SK-N-SH (cell line): ENCODE measurements around the gene GRAMD1B. TPM values are rescaled to one million over a fixed set of nuclear protein-coding genes. Genes with fewer than 3 reads are reported as not detected.

Experiments used
- CTCF ChIA-PET: fragments of 300-600, 350-600 bp; formaldehyde crosslinking; extraction: SDS; loops from one replicate; lab custom pipeline; 2021; lab: Yijun Ruan, JAX
- POLR2A ChIA-PET: fragments of 350-600 bp; sonication (Branson Sonifier 250); formaldehyde crosslinking; extraction: SDS; loops from one replicate; lab custom pipeline; 2020; ENCODE audit warnings: antibody characterized with exemption, inconsistent platforms; lab: Yijun Ruan, JAX
- DNase-seq: peaks from one replicate; pipeline ENCODE4 v3.0.0; 2012
- H2AFZ ChIP-seq: fragments of 200-600 bp; sonication (generic); 2 replicates; pipeline ENCODE4 v1.8.1; 2016; ENCODE audit warnings: antibody characterized with exemption, mild to moderate bottlenecking, low read depth
- H3F3A ChIP-seq: fragments of 200-600 bp; sonication (generic); replicated peaks from 2 replicates; pipeline ENCODE3; 2016; ENCODE audit warnings: antibody characterized with exemption, mild to moderate bottlenecking; ENCODE audit not compliant: insufficient read depth
- H3K27ac ChIP-seq, 2 experiments: fragments of 200-500 bp in 1 of 2; fragments of 200-600 bp in 1 of 2; sonication (Bioruptor generic) in 1 of 2; sonication (generic), shearing (Covaris generic) in 1 of 2; 2 replicates each; pipeline versions ENCODE4 v1.5.1 to v1.6.1; 2014 to 2016; ENCODE audit warnings: low read depth in 2 of 2, inconsistent platforms in 1 of 2, low read length in 1 of 2, mild to moderate bottlenecking in 1 of 2, mixed read lengths in 1 of 2
- H3K27me3 ChIP-seq: fragments of 200-600 bp; sonication (generic), shearing (Covaris generic); 2 replicates; pipeline ENCODE4 v1.6.1; 2016; ENCODE audit warnings: mixed run types; ENCODE audit not compliant: insufficient read depth
- H3K36me3 ChIP-seq, 2 experiments: fragments of 200-500 bp in 1 of 2; fragments of 200-600 bp in 1 of 2; sonication (Bioruptor generic) in 1 of 2; sonication (generic) in 1 of 2; replicated peaks in 1 of 2; 2 replicates each; pipeline versions ENCODE3 to v1.5.1; 2014 to 2016; ENCODE audit warnings: low read length in 1 of 2, mild to moderate bottlenecking in 1 of 2; ENCODE audit not compliant: insufficient read depth in 2 of 2, control insufficient read depth in 1 of 2
- H3K4me1 ChIP-seq, 2 experiments: fragments of 200-500 bp in 1 of 2; fragments of 200-600 bp in 1 of 2; sonication (Bioruptor generic) in 1 of 2; sonication (generic), shearing (Covaris generic) in 1 of 2; 2 replicates each; pipeline versions ENCODE4 v1.5.1 to v1.6.1; 2014 to 2016; ENCODE audit warnings: low read depth in 1 of 2, low read length in 1 of 2, mixed run types in 1 of 2; ENCODE audit not compliant: insufficient read depth in 2 of 2, control insufficient read depth in 1 of 2
- H3K4me2 ChIP-seq: fragments of 200-600 bp; sonication (generic), shearing (Covaris generic); 2 replicates; pipeline ENCODE4 v1.6.1; 2017; ENCODE audit warnings: mixed run types
- H3K4me3 ChIP-seq, 2 experiments: fragments of 200-500 bp in 1 of 2; fragments of 200-600 bp in 1 of 2; sonication (Bioruptor generic) in 1 of 2; sonication (generic), shearing (Covaris generic) in 1 of 2; 2 replicates each; pipeline versions ENCODE4 v1.5.1 to v1.8.1; 2014 to 2016; ENCODE audit warnings: low read depth in 2 of 2, inconsistent platforms in 1 of 2, low read length in 1 of 2, mild to moderate bottlenecking in 1 of 2, mixed read lengths in 1 of 2, moderate library complexity in 1 of 2
- H3K79me2 ChIP-seq: fragments of 200-600 bp; sonication (generic); 2 replicates; pipeline ENCODE4 v1.8.1; 2017; ENCODE audit warnings: mild to moderate bottlenecking; ENCODE audit not compliant: insufficient read depth
- H3K9ac ChIP-seq: fragments of 200-600 bp; sonication (generic); 2 replicates; pipeline ENCODE4 v1.6.1; 2017; ENCODE audit warnings: mixed run types
- H3K9me2 ChIP-seq: fragments of 200-600 bp; sonication (generic); 2 replicates; pipeline ENCODE4 v1.6.1; 2017; ENCODE audit warnings: mixed run types
- H3K9me3 ChIP-seq: fragments of 200-600 bp; sonication (generic); 2 replicates; pipeline ENCODE4 v1.6.1; 2017; ENCODE audit warnings: mixed run types, mild to moderate bottlenecking, moderate library complexity
- H4K20me1 ChIP-seq: fragments of 200-600 bp; sonication (generic); 2 replicates; pipeline ENCODE4 v1.6.1; 2017; ENCODE audit warnings: mild to moderate bottlenecking, mixed run types; ENCODE audit not compliant: insufficient read depth
- EP300 ChIP-seq, 2 experiments: IDR thresholded peaks; 2 replicates each; pipeline versions ENCODE4 v1.4.0 to v1.6.1; 2012; ENCODE audit warnings: borderline replicate concordance in 1 of 2, low read depth in 1 of 2, low read length in 1 of 2
- FOXJ3 ChIP-seq: sonication (generic); formaldehyde crosslinking; IDR thresholded peaks from 2 replicates; pipeline ENCODE4 v1.5.1; 2020; ENCODE audit warnings: mild to moderate bottlenecking, missing genetic modification reagents
- JUND ChIP-seq: IDR thresholded peaks from 2 replicates; pipeline ENCODE4 v1.4.0; 2012
- MEF2A ChIP-seq: IDR thresholded peaks from 2 replicates; pipeline ENCODE4 v1.4.0; 2012; ENCODE audit warnings: low read depth, borderline replicate concordance
- MXI1 ChIP-seq: IDR thresholded peaks from 2 replicates; pipeline ENCODE4 v1.6.1; 2012; ENCODE audit warnings: mild to moderate bottlenecking, low read depth, low read length, improper control_type of control experiment
- NRF1 ChIP-seq: IDR thresholded peaks from 2 replicates; pipeline ENCODE4 v1.6.1; 2012; ENCODE audit warnings: low read depth, mild to moderate bottlenecking, low read length
- RCOR1 ChIP-seq: fragments of 150-350 bp; IDR thresholded peaks from 2 replicates; pipeline ENCODE4 v1.6.1; 2017; ENCODE audit warnings: antibody characterized with exemption, low read length
- RFX5 ChIP-seq: IDR thresholded peaks from 2 replicates; pipeline ENCODE4 v1.6.1; 2012; ENCODE audit warnings: mild to moderate bottlenecking, improper control_type of control experiment, low read length
- RXRA ChIP-seq: IDR thresholded peaks from 2 replicates; pipeline ENCODE4 v1.4.0; 2012; ENCODE audit warnings: low read depth, mild to moderate bottlenecking, borderline replicate concordance
- SMC3 ChIP-seq: IDR thresholded peaks from 2 replicates; pipeline ENCODE4 v1.6.1; 2012; ENCODE audit warnings: low read depth, low read length, improper control_type of control experiment
- TEAD4 ChIP-seq: IDR thresholded peaks from 2 replicates; pipeline ENCODE4 v1.4.0; 2012; ENCODE audit warnings: mild to moderate bottlenecking, borderline replicate concordance; ENCODE audit not compliant: insufficient read depth
- WGBS: methylation state at CpG from one replicate; pipeline ENCODE4 v1.1.6; 2017; ENCODE audit warnings: low lambda C conversion rate; 5-methylcytosine and 5-hydroxymethylcytosine counted together
- polyA plus RNA-seq, 3 experiments: library from polyadenylated mRNA; depleted of rRNA; stranded (reverse); fragments of >200 nt; gene quantifications; 2 replicates each; pipeline ENCODE4 v1.2.3, GENCODE V29; 2012
- TF ChIP-seq, protein P1 (sequence below): IDR thresholded peaks from 2 replicates; pipeline ENCODE4 v1.6.1; 2012; ENCODE audit warnings: mild to moderate bottlenecking, low read depth, low read length, moderate library complexity

GRAMD1B gene
- polyA plus RNA-seq, 1 of the 3 experiments (the other 2 are of a cell fraction) = 14.5 TPM

DNA sequence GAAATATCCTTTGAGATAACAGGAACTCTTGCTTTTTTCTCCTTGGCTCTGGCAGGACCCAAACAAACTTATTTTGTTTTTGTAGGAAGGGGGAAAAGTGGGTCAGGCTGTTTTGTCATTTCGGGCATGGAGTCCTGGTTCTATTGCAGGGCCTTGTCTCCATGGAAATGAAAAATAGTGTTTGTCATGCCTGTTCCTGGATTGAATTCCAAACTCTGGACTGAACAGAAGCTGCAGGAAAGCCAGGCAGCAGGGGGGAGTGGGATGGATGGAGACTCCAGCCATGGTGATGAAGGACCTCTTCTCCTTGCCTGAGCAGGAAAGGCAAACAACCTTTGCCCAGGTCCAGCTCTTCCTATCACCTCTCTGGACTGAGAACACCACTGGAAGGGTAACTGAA lies 137.4 kb downstream of the GRAMD1B start (continued):
- TF ChIP-seq TEAD4 (no peak), MEF2A (no peak), MXI1 (no peak)

DNA sequence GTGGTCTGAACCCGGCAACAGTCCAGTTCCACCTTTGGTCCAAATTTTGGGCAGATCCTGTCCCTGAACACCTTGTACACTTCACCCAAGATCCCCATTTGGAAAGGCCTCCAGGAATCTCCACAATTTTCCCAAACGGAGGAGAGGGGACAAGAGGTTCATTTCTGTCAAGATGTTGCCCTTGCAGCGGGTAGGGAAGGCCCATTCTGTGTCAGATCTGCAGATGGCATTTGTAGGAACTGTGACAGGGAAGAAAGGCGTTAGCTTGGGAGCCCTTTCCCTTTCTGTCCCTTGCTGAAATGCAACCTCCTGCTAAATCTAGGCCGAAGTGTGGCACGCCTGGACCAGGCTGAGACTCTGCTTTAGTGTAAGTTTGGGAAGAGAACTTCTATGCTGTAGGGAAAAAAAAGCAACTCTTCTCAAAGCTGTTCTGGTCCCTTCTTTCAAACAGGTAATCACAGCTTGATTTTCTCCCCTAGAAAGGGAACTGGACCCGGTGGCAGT lies 138.3 kb downstream of the GRAMD1B start:
- no peaks in the 10 kb centered on the region for H3K36me3 ChIP-seq
- H3K4me1 ChIP-seq = no peaks in the 10 kb centered on the region; a peak in 1 of 4 replicates
- H3K9me3 ChIP-seq = no peaks in the 10 kb centered on the region
- no peaks in the 10 kb centered on the region for H3K27me3 ChIP-seq
- no peak overlapping the region for H3K9ac ChIP-seq
- CTCF ChIA-PET = interaction anchor here (1.0 to 5.0 kb wide), 5 partner anchors 8 to 58 kb away, joined by 3 to 32 read pairs (median 8); no protein-coding TSS in a partner anchor
- no peaks in the 10 kb centered on the region for H3F3A ChIP-seq
- POLR2A ChIA-PET = no interaction called here
- H4K20me1 ChIP-seq = no peaks in the 10 kb centered on the region
- no peak overlapping the region for H2AFZ ChIP-seq
- no peaks in the 10 kb centered on the region; the same call in 1 of the 2 replicates for H3K79me2 ChIP-seq
- TF ChIP-seq RCOR1 = no peak
- TF ChIP-seq RXRA = no peak
- TF ChIP-seq SMC3 = no peak
- TF ChIP-seq, protein P1, sequence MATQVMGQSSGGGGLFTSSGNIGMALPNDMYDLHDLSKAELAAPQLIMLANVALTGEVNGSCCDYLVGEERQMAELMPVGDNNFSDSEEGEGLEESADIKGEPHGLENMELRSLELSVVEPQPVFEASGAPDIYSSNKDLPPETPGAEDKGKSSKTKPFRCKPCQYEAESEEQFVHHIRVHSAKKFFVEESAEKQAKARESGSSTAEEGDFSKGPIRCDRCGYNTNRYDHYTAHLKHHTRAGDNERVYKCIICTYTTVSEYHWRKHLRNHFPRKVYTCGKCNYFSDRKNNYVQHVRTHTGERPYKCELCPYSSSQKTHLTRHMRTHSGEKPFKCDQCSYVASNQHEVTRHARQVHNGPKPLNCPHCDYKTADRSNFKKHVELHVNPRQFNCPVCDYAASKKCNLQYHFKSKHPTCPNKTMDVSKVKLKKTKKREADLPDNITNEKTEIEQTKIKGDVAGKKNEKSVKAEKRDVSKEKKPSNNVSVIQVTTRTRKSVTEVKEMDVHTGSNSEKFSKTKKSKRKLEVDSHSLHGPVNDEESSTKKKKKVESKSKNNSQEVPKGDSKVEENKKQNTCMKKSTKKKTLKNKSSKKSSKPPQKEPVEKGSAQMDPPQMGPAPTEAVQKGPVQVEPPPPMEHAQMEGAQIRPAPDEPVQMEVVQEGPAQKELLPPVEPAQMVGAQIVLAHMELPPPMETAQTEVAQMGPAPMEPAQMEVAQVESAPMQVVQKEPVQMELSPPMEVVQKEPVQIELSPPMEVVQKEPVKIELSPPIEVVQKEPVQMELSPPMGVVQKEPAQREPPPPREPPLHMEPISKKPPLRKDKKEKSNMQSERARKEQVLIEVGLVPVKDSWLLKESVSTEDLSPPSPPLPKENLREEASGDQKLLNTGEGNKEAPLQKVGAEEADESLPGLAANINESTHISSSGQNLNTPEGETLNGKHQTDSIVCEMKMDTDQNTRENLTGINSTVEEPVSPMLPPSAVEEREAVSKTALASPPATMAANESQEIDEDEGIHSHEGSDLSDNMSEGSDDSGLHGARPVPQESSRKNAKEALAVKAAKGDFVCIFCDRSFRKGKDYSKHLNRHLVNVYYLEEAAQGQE = no peak
- TF ChIP-seq NRF1 = no peak
- no peak for TF ChIP-seq FOXJ3 (CRISPR knock-in tag)
- TF ChIP-seq, all 33 proteins: peak for 0
- WGBS = 77% methylated on average over 7 of the region's 7 CpGs
- no peak overlapping the region for H3K27ac ChIP-seq
- DNase-seq = no peak
- no peak overlapping the region for H3K4me3 ChIP-seq
- no peak overlapping the region for H3K4me2 ChIP-seq
- H3K9me2 ChIP-seq = no peaks in the 10 kb centered on the region

DNA sequence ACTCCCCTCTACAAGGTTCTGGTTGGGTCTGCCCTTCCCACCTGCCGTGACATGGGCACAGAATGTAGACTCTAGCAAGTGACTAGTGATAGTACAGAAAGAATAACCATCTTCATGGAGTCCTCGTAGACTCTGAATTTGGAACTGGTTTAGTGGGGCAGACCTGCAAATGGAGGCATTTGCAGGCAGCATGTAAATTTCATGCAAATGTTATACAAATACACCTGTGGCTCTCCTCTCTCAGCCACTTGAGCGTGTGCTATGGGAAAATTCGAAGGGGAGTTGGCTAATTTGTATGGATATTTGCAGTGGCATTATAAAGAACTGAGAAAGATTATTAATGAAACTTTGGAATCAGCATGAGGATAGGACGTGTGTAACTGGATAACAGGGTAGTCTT lies 139.3 kb downstream of the GRAMD1B start:
- Histone ChIP-seq H3K79me2 (no peaks in the 10 kb centered on the region; the same call in 1 of the 2 replicates), H2AFZ (no peak overlapping the region), H3K9me2 (no peaks in the 10 kb centered on the region), H3K4me2 (no peak overlapping the region), H3K27me3 (no peaks in the 10 kb centered on the region), H3K9me3 (no peaks in the 10 kb centered on the region), H3F3A (no peaks in the 10 kb centered on the region), H4K20me1 (no peaks in the 10 kb centered on the region), H3K36me3 (no peaks in the 10 kb centered on the region), H3K27ac (no peak overlapping the region), H3K9ac (no peak overlapping the region), H3K4me1 (no peaks in the 10 kb centered on the region; a peak in 1 of 4 replicates), H3K4me3 (no peak overlapping the region)
- TF ChIP-seq RFX5 (no peak), EP300 (IDR thresholded peaks at IDR 0.05; ENCODE audit: borderline replicate concordance in 1 of 2, low read depth in 1 of 2, low read length in 1 of 2) (no peak), JUND (no peak)
- ChIA-PET POLR2A (no interaction called here), CTCF (interaction anchor here (1.0 to 5.0 kb wide), 5 partner anchors 7 to 142 kb away, joined by 4 to 32 read pairs (median 8); no protein-coding TSS in a partner anchor)
- DNase-seq = no peak
- WGBS = 91% methylated on average over 5 of the region's 5 CpGs
